ENCODE results near the gene MCC. TPM values are rescaled to one million over a fixed set of nuclear protein-coding genes. Genes with fewer than 3 reads are reported as not detected.

Gene MCC
- total RNA-seq, 1 donor from 2014 or later: 18.9 TPM

DNA sequence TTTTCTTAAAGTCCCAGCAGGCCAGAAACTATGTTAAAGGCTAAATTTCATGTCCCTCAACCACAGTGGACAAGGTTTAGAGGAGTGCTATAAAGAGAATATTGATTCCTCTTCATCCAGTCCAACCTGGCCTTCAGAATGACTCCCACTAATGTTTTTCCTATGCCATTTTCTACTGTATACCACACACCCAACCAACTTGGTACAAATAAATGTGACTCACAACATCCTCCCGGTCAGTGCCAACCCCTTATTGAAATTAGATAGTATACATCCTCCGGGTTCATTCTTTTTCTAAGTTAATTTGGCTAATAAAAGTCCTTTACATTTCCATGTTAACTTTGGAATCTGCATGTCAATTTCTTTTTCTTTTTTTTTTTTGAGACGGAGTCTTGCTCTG is 268.6 kb downstream of the MCC start:
- H3K36me3 Mint-ChIP-seq (ENCODE audit: insufficient read depth): peaks cover 3% of the 10 kb centered on the region
- DNase-seq (ENCODE audit: low spot score, unreplicated experiment): no peak
- H3K27ac Mint-ChIP-seq: no peak overlapping the region
- TF ChIP-seq, protein P1, sequence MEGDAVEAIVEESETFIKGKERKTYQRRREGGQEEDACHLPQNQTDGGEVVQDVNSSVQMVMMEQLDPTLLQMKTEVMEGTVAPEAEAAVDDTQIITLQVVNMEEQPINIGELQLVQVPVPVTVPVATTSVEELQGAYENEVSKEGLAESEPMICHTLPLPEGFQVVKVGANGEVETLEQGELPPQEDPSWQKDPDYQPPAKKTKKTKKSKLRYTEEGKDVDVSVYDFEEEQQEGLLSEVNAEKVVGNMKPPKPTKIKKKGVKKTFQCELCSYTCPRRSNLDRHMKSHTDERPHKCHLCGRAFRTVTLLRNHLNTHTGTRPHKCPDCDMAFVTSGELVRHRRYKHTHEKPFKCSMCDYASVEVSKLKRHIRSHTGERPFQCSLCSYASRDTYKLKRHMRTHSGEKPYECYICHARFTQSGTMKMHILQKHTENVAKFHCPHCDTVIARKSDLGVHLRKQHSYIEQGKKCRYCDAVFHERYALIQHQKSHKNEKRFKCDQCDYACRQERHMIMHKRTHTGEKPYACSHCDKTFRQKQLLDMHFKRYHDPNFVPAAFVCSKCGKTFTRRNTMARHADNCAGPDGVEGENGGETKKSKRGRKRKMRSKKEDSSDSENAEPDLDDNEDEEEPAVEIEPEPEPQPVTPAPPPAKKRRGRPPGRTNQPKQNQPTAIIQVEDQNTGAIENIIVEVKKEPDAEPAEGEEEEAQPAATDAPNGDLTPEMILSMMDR (IDR thresholded peaks at IDR 0.05; ENCODE audit: unreplicated experiment): no peak
- no peaks in the 10 kb centered on the region for H3K9me3 Mint-ChIP-seq (ENCODE audit: low read depth)
- H3K4me1 Mint-ChIP-seq (ENCODE audit: low read depth): peaks cover 26% of the 10 kb centered on the region
- H3K4me3 Mint-ChIP-seq (ENCODE audit: low read depth): no peak overlapping the region
- no peaks in the 10 kb centered on the region for H3K27me3 Mint-ChIP-seq

DNA sequence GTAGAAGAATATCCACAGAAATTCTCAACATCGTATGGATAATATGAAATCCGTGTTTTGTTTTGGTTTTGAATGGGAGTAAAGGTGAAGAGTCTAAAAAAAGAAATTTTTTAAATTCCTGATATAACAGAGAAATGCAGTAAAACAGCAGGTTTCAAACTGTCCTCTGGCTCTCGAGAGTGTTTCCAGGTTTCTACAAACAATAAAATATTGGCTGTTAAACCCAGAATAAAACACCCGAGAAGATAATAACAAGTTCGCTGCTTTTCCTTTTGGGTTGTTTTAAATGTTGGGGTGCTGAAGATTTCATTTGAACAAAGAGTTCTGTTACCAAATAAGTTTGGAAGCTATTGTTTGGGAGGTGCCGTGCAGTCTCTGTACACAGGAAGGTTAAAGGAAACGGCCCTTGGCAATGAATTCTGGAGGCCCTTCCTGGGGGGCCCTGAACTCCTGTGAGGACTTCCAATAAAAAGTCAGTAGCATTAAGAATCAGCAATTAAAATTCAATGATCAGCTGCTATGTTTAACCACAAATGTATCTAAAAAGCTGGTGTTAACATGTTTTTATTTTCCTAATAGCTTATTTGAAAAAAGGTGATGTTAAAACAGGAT is 269.2 kb downstream of the MCC start:
- H3K27ac Mint-ChIP-seq: peak overlapping the region; percentile 49
- DNase-seq (ENCODE audit: low spot score, unreplicated experiment): no peak
- H3K4me1 Mint-ChIP-seq (ENCODE audit: low read depth): peaks cover 22% of the 10 kb centered on the region
- no peaks in the 10 kb centered on the region for H3K27me3 Mint-ChIP-seq
- peaks cover 3% of the 10 kb centered on the region for H3K36me3 Mint-ChIP-seq (ENCODE audit: insufficient read depth)
- peak overlapping the region; percentile 38 for H3K4me3 Mint-ChIP-seq (ENCODE audit: low read depth)
- no peaks in the 10 kb centered on the region for H3K9me3 Mint-ChIP-seq (ENCODE audit: low read depth)
- TF ChIP-seq, protein P1 (IDR thresholded peaks at IDR 0.05; ENCODE audit: unreplicated experiment): no peak

DNA sequence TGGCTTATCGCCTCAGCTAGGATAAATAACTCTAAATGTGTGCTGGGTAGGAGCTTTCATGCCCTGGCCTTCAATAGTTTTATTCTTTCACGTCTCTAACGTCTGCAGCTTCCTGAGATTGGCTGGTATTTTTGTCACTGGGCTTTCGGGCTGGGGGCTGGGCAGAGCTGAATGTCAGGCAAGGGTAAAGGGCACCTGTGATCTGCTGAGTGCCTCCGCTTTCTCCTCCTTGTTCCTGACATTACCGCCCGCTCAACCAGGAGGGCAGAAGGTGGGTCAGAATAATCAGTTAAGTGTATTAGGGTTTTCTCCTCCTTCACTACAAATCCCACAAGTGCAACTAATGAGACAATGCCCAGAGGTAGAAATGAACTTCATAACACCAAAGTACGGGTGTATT is 270.1 kb downstream of the MCC start:
- no peaks in the 10 kb centered on the region for H3K9me3 Mint-ChIP-seq (ENCODE audit: low read depth)
- no peak for DNase-seq (ENCODE audit: low spot score, unreplicated experiment)
- H3K4me1 Mint-ChIP-seq (ENCODE audit: low read depth): peaks cover 22% of the 10 kb centered on the region
- H3K27me3 Mint-ChIP-seq: no peaks in the 10 kb centered on the region
- TF ChIP-seq, protein P1 (IDR thresholded peaks at IDR 0.05; ENCODE audit: unreplicated experiment): no peak
- peak overlapping the region; percentile 51 for H3K4me3 Mint-ChIP-seq (ENCODE audit: low read depth)
- H3K27ac Mint-ChIP-seq: peak overlapping the region; percentile 82
- peaks cover 3% of the 10 kb centered on the region for H3K36me3 Mint-ChIP-seq (ENCODE audit: insufficient read depth)

DNA sequence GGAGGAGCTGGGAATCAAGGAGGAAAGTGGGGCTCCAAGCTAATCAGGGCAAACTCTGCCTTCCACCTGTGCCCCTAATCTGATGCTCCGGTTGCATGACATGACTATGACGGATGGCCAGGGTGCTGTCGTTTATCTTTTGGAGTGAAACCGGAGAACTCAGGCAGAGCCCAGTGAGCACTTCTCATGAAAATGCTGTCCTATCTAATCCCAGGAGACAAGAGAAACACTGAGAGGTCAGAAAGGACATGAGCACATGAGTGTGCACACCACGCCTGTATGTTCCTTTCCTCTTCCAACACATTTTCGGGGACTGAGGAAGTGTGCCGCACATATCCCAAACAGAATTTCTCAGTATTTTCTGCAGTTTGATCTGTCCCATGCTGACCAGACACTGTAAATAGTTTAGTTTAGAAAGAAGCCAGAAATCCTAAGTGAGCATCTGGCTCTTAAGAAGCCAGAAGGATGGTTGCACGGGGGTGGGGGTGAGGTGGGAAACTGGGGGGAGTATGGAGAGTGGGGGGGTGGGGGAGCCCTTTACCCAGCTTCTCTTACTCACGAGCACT is 270.6 kb downstream of the MCC start:
- Mint-ChIP-seq H3K9me3 (ENCODE audit: low read depth) (no peaks in the 10 kb centered on the region), H3K27me3 (no peaks in the 10 kb centered on the region), H3K4me3 (ENCODE audit: low read depth) (peak overlapping the region; percentile 35), H3K4me1 (ENCODE audit: low read depth) (peaks cover 22% of the 10 kb centered on the region), H3K27ac (no peak overlapping the region), H3K36me3 (ENCODE audit: insufficient read depth) (peaks cover 1% of the 10 kb centered on the region)
- TF ChIP-seq, protein P1 (IDR thresholded peaks at IDR 0.05; ENCODE audit: unreplicated experiment): no peak
- no peak for DNase-seq (ENCODE audit: low spot score, unreplicated experiment)

DNA sequence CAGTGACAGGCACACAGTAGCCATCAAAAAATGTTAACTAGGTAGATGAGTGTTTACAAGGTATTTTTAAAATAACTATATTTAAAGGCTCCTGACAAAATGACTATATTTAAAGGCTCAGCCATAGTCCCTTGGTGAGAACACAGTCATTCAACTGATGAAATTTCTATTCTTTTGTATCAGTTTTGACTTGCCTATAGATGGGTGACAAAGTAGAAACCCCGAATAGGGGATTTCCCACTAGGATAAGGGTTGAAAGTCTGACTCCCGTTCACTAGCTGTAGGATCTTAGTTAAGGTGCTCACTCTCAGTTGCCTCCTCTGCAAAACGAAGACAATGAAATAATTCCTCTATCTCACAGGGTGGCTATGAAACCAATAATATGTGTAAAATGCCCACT is 271.7 kb downstream of the MCC start:
- TF ChIP-seq, protein P1 (IDR thresholded peaks at IDR 0.05; ENCODE audit: unreplicated experiment): no peak
- Mint-ChIP-seq H3K4me3 (ENCODE audit: low read depth) (no peak overlapping the region), H3K4me1 (ENCODE audit: low read depth) (peaks cover 22% of the 10 kb centered on the region), H3K27ac (no peak overlapping the region), H3K27me3 (no peaks in the 10 kb centered on the region), H3K9me3 (ENCODE audit: low read depth) (no peaks in the 10 kb centered on the region), H3K36me3 (ENCODE audit: insufficient read depth) (no peaks in the 10 kb centered on the region)
- no peak for DNase-seq (ENCODE audit: low spot score, unreplicated experiment)

Measured in progenitor cell of endocrine pancreas (in vitro differentiated cells).